Lung (tissue), 12 donors: ENCODE data around the gene CDH13. TPM values are rescaled to one million over a fixed set of nuclear protein-coding genes. Genes with fewer than 3 reads are reported as not detected.

ENCODE experiments used
- ATAC-seq: fragments of 200-7000 bp; cut with Tn5 transposase; one replicate; pipeline ENCODE4 v1.9.1; 2020; ENCODE audit warnings: moderate number of reproducible peaks; ENCODE audit not compliant: insufficient read depth, low FRiP score
- DNase-seq, 3 donors: peaks; one replicate each; pipeline ENCODE4 v3.0.0-alpha.2; 2013 to 2017
- H3K27ac ChIP-seq, 2 donors: one replicate each; pipeline ENCODE4 v1.5.1; 2013; ENCODE audit warnings: mild to moderate bottlenecking in 2 of 2, moderate library complexity in 2 of 2, control low read depth in 1 of 2, inconsistent platforms in 1 of 2, low read depth in 1 of 2, low read length in 1 of 2
- H3K27me3 ChIP-seq, 3 donors: one replicate each; pipeline ENCODE4 v1.5.1; 2013; ENCODE audit warnings: low read length in 2 of 3; ENCODE audit not compliant: control insufficient read depth in 3 of 3, insufficient read depth in 3 of 3
- H3K36me3 ChIP-seq, 4 donors: one replicate each; pipeline ENCODE4 v1.5.1; 2013; ENCODE audit warnings: low read length in 4 of 4, mild to moderate bottlenecking in 1 of 4, moderate library complexity in 1 of 4; ENCODE audit not compliant: control insufficient read depth in 4 of 4, insufficient read depth in 4 of 4
- H3K4me1 ChIP-seq, 5 donors: one replicate each; pipeline ENCODE4 v1.5.1; 2013; ENCODE audit warnings: low read length in 5 of 5, mild to moderate bottlenecking in 2 of 5, moderate library complexity in 1 of 5; ENCODE audit not compliant: control insufficient read depth in 5 of 5, insufficient read depth in 5 of 5
- H3K4me3 ChIP-seq: one replicate; pipeline ENCODE4 v1.5.1; 2013; ENCODE audit warnings: mild to moderate bottlenecking, control low read depth, moderate library complexity
- H3K9ac ChIP-seq, 2 donors: one replicate each; pipeline ENCODE4 v1.5.1; 2013; ENCODE audit warnings: low read length in 2 of 2, control low read depth in 1 of 2; ENCODE audit not compliant: insufficient read depth in 1 of 2
- H3K9me3 ChIP-seq, 4 donors: one replicate each; pipeline ENCODE4 v1.5.1; 2013; ENCODE audit warnings: low read length in 3 of 4, mild to moderate bottlenecking in 1 of 4, moderate library complexity in 1 of 4; ENCODE audit not compliant: control insufficient read depth in 4 of 4, insufficient read depth in 3 of 4
- CTCF ChIP-seq: IDR thresholded peaks from 2 replicates; pipeline ENCODE4 v1.5.1; 2012; ENCODE audit warnings: mild to moderate bottlenecking; ENCODE audit errors: control extremely low read depth, extremely low read depth
- WGBS, 2 donors: extraction: QIAGEN DNeasy Blood & Tissue Kit; methylation state at CpG; one replicate each; pipeline ENCODE4 v1.1.7; 2013; 5-methylcytosine and 5-hydroxymethylcytosine counted together
- polyA plus RNA-seq, 2 donors: library from polyadenylated mRNA; stranded (reverse); fragments of 200-250 nt; gene quantifications; one replicate each; pipeline ENCODE4 v1.2.1, GENCODE V29; 2013
- total RNA-seq, 2 donors: library from RNA; depleted of rRNA in 1 of 2; stranded (reverse); fragments of >200 nt in 1 of 2; gene quantifications; one replicate each; pipeline ENCODE4 v1.2.1, GENCODE V29; 2014 to 2021
- donor health status: control.
- donor health status: control.
- donor health status: Bipolar disorder and iron deficiency.
- donor health status: healthy.
- donor health status: DM: yes; HTN: yes; CAD: no.

Gene CDH13
- total and polyA plus RNA-seq, 4 donors, result 2.1 to 12.3 (median 7.3) TPM

GRCh38 chr16:83075956-83076355 lies 449.2 kb downstream of the CDH13 start:
- no peaks in the 10 kb centered on the region for H3K4me1 ChIP-seq
- no peak for TF ChIP-seq CTCF
- H3K27ac ChIP-seq, result no peak overlapping the region
- H3K9ac ChIP-seq, result no peak overlapping the region
- ATAC-seq (no peak), DNase-seq (no peak)
- H3K9me3 ChIP-seq, result no peaks in the 10 kb centered on the region
- no peaks in the 10 kb centered on the region for H3K27me3 ChIP-seq
- H3K36me3 ChIP-seq, result no peaks in the 10 kb centered on the region
- H3K4me3 ChIP-seq, result no peak overlapping the region
- WGBS, 2 donors, result 64 to 71% methylated on average over 2 of the region's 2 CpGs

- no peak for DNase-seq
- H3K9ac ChIP-seq, result no peak overlapping the region
- no peak overlapping the region for H3K27ac ChIP-seq
- H3K9me3 ChIP-seq, result no peaks in the 10 kb centered on the region
- 85 to 89% methylated on average over 3 of the region's 3 CpGs for WGBS, 2 donors
- no peak overlapping the region for H3K4me3 ChIP-seq
- no peaks in the 10 kb centered on the region for H3K36me3 ChIP-seq
- TF ChIP-seq CTCF, result no peak
- H3K4me1 ChIP-seq, result no peaks in the 10 kb centered on the region
- H3K27me3 ChIP-seq, result no peaks in the 10 kb centered on the region
- ATAC-seq, result no peak
These were observed 456.6 kb downstream of the CDH13 start for GRCh38 chr16:83083361-83083760.

GRCh38 chr16:83085660-83086059 lies 458.9 kb downstream of the CDH13 start:
- no peaks in the 10 kb centered on the region for H3K4me1 ChIP-seq
- H3K9ac ChIP-seq, result no peak overlapping the region
- DNase-seq, result no peak
- no peaks in the 10 kb centered on the region for H3K27me3 ChIP-seq
- no peaks in the 10 kb centered on the region for H3K36me3 ChIP-seq
- WGBS, 2 donors, result 51 to 59% methylated on average over 3 of the region's 3 CpGs
- no peak overlapping the region for H3K4me3 ChIP-seq
- H3K9me3 ChIP-seq, result no peaks in the 10 kb centered on the region
- ATAC-seq, result no peak
- no peak overlapping the region for H3K27ac ChIP-seq
- no peak for TF ChIP-seq CTCF

- H3K9ac ChIP-seq, result no peak overlapping the region
- ATAC-seq, result no peak
- no peaks in the 10 kb centered on the region for H3K27me3 ChIP-seq
- H3K27ac ChIP-seq, result no peak overlapping the region
- no peak for TF ChIP-seq CTCF
- H3K4me1 ChIP-seq, result no peaks in the 10 kb centered on the region
- peaks cover 0 to 4% (median 3%) of the 10 kb centered on the region in 4 donors for H3K9me3 ChIP-seq
- H3K4me3 ChIP-seq, result no peak overlapping the region
- DNase-seq, result no peak
- WGBS, 2 donors, result 69 to 75% methylated on average over 10 of the region's 10 CpGs
- no peaks in the 10 kb centered on the region for H3K36me3 ChIP-seq
These were observed 469.3 kb downstream of the CDH13 start for GRCh38 chr16:83095941-83096692.
